ENCODE measurements around the gene PLCB1.

DNA sequence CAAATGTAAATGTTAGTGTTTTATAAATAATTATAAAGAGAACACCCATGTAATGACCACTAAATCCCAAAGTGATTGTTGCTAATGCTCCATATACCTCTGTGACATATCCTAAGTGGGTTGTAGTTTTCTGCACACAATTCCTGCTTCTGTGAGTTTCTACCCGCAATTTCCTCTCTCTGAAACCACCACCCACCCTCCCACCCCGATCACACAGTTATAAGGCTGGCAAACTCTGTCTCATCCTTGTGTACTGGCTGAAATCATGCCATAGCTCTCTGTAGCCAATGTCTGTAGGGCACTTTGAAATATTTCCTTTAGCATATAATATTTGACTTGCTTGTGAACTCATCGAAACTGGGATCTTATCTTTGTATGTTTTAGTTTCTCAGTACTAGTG, 236.6 kb downstream of the PLCB1 start:
- TF ChIP-seq, protein P1, sequence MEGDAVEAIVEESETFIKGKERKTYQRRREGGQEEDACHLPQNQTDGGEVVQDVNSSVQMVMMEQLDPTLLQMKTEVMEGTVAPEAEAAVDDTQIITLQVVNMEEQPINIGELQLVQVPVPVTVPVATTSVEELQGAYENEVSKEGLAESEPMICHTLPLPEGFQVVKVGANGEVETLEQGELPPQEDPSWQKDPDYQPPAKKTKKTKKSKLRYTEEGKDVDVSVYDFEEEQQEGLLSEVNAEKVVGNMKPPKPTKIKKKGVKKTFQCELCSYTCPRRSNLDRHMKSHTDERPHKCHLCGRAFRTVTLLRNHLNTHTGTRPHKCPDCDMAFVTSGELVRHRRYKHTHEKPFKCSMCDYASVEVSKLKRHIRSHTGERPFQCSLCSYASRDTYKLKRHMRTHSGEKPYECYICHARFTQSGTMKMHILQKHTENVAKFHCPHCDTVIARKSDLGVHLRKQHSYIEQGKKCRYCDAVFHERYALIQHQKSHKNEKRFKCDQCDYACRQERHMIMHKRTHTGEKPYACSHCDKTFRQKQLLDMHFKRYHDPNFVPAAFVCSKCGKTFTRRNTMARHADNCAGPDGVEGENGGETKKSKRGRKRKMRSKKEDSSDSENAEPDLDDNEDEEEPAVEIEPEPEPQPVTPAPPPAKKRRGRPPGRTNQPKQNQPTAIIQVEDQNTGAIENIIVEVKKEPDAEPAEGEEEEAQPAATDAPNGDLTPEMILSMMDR (conservative IDR thresholded peaks at IDR 0.05; ENCODE audit: low read depth, low read length), result no peak
- no peak for TF ChIP-seq EZH2 (IDR thresholded peaks at IDR 0.05; ENCODE audit: borderline replicate concordance, low read depth, low read length, poor library complexity, severe bottlenecking)
